ENCODE results near the gene ZNF532.

Gene ZNF532

DNA sequence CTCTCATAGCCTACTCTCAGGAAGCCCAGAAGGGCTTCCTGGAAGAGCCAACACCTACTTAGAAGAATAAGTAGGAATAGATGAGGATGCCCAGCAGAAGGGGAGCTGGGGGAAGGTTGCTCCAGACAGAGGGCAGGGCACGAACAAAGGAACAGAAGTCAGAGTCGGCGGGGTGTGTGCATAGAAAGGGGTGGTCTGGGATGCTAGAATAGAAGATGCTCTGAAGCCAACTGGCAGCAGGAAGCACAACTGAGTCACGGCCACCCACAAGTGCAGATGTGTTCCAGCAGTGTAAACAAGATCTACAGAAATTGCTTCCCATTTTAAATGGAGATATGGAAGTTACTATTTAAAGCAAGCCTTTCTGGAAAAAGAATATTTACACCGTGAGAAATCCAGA is 131.0 kb downstream of the ZNF532 start:
- H3K4me1 Mint-ChIP-seq: peaks cover 24% of the 10 kb centered on the region

DNA sequence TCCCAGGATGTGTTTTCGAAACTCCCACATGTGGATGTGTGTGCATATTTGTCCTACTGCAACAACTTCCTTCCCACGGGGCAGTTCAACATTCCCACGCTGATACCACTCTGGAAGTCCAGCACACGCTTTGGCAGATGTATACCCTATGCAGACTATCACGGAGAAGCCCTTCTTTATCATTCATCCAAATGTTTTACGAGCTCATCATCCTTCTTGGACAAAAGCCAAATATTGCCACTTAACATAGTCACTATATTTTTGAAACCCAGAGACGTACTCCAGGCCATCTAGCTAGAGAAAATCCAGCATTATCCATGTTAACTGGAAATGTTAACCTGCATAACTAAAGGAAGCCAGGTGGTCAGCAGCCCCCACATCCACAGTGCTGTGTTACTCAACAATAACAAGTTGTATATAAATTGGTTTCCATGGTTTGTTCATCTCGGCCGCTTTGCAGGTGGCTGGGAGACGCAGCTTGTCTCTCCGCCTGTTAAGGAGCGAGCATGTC is 131.5 kb downstream of the ZNF532 start:
- Mint-ChIP-seq H3K27me3 (peaks cover 16% of the 10 kb centered on the region), H3K4me3 (no peak overlapping the region), H3K4me1 (peaks cover 20% of the 10 kb centered on the region), H3K36me3 (ENCODE audit: low read depth) (no peaks in the 10 kb centered on the region), H3K27ac (no peak overlapping the region), H3K9me3 (no peaks in the 10 kb centered on the region)
- DNase-seq (no peak), ATAC-seq (no peak)

More for the DNA sequence above, 131.0 kb downstream of the ZNF532 start:
- Mint-ChIP-seq H3K4me3 (no peak overlapping the region), H3K9me3 (no peaks in the 10 kb centered on the region), H3K27ac (no peak overlapping the region), H3K36me3 (ENCODE audit: low read depth) (no peaks in the 10 kb centered on the region), H3K27me3 (peaks cover 16% of the 10 kb centered on the region)
- no peak for DNase-seq
- no peak for ATAC-seq

DNA sequence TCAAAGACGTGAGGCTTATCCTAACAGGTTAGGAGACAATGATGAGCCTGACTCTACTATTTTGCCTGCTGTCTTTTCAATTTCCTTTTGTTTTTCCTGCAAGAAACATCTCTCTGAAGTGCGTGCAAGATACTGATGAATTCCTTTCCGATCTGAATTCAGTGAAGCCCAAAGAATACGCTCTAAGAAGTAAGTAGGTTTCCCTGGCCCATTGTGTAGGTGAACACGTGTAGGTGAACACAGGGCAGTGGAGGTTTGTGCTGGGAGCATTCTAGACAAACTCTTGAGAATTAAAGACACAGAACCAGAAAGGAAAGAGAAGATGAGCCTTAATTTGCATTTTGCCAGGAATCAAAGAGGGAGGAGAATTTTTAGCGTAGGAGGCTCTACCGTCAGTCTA is 132.0 kb downstream of the ZNF532 start:
- ATAC-seq: no peak

DNA sequence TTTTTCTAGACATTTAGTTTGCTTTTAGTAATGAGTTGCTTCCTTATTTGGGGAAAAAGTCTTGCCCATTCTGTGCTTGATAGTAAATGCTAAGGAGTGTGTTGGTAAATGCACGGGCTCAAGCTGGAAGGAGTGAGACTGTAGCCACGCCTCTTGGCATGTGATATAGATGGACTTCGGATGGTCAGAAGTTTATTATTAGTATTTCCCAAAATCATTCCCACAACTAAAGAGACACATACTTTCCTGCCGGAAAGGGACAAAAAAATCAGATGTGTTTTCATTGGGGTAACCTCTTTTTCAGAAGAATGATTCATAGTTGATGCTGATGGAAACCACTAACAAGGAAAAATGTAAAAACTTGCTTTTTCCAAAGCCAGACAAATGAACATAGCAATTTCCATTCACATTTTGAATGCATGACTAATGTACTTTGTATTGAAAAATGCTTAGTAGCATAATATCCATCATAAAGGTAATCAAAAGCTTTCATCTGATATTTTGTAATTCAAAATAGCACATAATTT is 133.2 kb downstream of the ZNF532 start:
- peaks cover 3% of the 10 kb centered on the region for H3K4me1 Mint-ChIP-seq
- ATAC-seq (no peak), DNase-seq (no peak)
- H3K4me3 Mint-ChIP-seq: no peak overlapping the region
- H3K36me3 Mint-ChIP-seq (ENCODE audit: low read depth): no peaks in the 10 kb centered on the region
- H3K9me3 Mint-ChIP-seq: no peaks in the 10 kb centered on the region
- peaks cover 6% of the 10 kb centered on the region for H3K27me3 Mint-ChIP-seq
- H3K27ac Mint-ChIP-seq: no peak overlapping the region

More for the DNA sequence above, 132.0 kb downstream of the ZNF532 start:
- no peak overlapping the region for H3K27ac Mint-ChIP-seq
- H3K4me1 Mint-ChIP-seq: peaks cover 15% of the 10 kb centered on the region
- DNase-seq: no peak
- no peaks in the 10 kb centered on the region for H3K36me3 Mint-ChIP-seq (ENCODE audit: low read depth)
- peaks cover 13% of the 10 kb centered on the region for H3K27me3 Mint-ChIP-seq
- no peaks in the 10 kb centered on the region for H3K9me3 Mint-ChIP-seq
- no peak overlapping the region for H3K4me3 Mint-ChIP-seq

DNA sequence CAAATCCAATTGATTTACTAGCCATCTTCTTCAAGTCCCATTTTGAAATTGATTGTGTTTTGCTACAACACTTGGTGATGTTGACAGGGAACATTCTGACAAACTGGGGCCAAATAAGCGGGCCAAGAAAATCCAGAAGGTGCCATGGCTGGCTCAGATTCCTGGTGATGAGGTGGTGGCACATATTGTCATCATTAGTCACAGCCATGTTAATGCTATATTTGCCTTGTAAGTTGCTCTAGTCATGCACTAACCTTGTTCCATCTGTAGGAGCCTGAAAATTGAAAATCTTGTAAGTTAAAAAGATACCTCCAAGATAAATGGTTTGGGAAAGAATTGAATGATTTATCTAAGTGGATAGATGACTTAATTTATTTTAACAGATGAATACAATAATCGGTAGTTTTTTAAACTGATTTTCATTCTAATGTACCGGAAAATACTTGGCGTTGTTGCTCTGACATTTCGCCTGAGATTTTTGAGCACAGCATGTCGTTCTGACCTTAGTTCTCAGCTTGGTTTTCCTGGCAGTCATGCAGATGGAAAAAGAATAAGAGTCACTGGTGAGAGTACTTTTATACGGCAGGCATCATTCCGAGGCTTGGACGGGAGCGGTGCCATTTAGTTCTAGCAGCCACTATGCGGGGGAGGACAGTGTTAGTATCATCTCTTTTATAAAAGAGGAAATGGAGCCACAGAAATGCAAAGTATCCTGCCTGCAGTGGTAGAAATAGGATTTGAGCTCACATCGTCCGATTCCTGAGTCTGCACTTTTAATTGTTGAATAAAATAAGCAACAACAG is 133.9 kb downstream of the ZNF532 start:
- Mint-ChIP-seq H3K27me3 (peaks cover 6% of the 10 kb centered on the region), H3K27ac (no peak overlapping the region), H3K36me3 (ENCODE audit: low read depth) (no peaks in the 10 kb centered on the region), H3K4me3 (no peak overlapping the region), H3K4me1 (peaks cover 3% of the 10 kb centered on the region), H3K9me3 (no peaks in the 10 kb centered on the region)
- DNase-seq: no peak
- no peak for ATAC-seq

DNA sequence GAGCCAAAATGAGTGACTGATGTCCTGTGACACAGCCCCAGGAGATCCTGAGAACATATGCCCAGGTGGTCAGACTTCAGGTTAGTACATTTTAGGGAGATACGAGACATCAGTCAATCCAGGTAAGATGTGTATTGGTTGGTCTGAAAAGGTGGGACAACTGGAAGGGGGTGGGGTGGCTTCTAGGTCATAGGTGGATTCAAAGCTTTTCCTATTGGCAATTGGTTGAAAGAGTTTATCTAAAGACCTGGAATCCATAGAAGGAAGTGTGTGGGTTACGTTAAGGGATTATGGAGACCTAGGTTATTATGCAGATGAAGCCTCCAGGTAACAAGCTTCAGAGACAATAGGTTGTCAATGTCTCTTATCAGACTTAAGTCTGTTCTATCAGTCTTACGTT is 136.5 kb downstream of the ZNF532 start:
- ATAC-seq (no peak), DNase-seq (no peak)
- peaks cover 3% of the 10 kb centered on the region for H3K27me3 Mint-ChIP-seq
- H3K9me3 Mint-ChIP-seq: no peaks in the 10 kb centered on the region
- H3K4me1 Mint-ChIP-seq: peaks cover 3% of the 10 kb centered on the region
- H3K27ac Mint-ChIP-seq: no peak overlapping the region
- no peak overlapping the region for H3K4me3 Mint-ChIP-seq
- H3K36me3 Mint-ChIP-seq (ENCODE audit: low read depth): no peaks in the 10 kb centered on the region

DNA sequence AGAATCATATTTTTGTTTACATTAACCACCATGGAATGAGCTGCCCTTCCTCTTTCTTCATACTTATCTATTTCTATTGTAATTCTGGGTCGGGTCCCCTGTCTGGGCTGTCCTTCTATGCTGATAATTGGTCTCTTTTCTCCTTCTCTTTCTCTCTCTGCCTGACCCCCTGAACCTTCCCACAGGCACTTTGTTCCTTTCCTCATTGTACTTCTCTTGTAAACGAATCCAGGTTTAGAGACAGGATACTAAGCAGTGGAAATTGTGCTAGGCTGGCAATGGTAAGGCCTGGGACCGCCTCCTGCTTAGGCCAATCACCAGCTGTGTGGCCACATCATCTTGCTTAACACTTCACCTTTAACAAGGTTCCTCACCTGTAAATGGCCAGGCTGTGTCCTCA is 137.0 kb downstream of the ZNF532 start:
- H3K27ac Mint-ChIP-seq: no peak overlapping the region
- peaks cover 2% of the 10 kb centered on the region for H3K27me3 Mint-ChIP-seq
- H3K4me3 Mint-ChIP-seq: no peak overlapping the region

DNA sequence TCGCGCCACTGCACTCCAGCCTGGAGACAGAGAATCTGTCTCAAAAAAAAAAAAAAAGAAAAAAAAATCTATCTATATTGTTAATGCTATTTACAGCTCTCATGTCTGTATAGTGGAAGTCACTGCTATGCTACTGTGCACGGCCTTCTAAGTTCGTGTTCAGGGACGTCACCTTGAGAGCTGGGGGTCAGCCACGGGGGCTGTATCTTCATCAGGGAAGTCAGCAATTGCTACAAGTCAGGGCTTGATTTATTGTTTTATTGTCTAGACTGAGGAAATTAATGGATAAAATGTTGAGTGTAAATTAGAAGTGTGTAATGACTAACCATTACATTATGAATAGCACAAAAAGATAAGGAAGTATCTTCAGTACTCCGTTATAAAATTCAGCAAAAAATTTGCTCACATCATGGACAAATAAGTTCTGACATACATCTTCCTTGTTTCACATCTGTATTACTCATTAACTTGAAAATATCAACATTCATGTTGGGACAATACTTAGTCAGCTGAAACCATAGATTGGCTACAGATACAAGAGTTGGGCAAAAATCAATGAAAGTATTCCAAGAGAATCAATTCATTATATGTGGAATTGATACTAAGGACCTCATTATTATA is 138.4 kb downstream of the ZNF532 start:
- Mint-ChIP-seq H3K4me1 (peaks cover 3% of the 10 kb centered on the region), H3K27ac (no peak overlapping the region), H3K9me3 (no peaks in the 10 kb centered on the region), H3K36me3 (ENCODE audit: low read depth) (no peaks in the 10 kb centered on the region), H3K4me3 (no peak overlapping the region), H3K27me3 (peaks cover 2% of the 10 kb centered on the region)
- DNase-seq (no peak), ATAC-seq (no peak)

More for the DNA sequence above, 137.0 kb downstream of the ZNF532 start:
- ATAC-seq (no peak), DNase-seq (no peak)
- Mint-ChIP-seq H3K36me3 (ENCODE audit: low read depth) (no peaks in the 10 kb centered on the region), H3K4me1 (peaks cover 3% of the 10 kb centered on the region), H3K9me3 (no peaks in the 10 kb centered on the region)

DNA sequence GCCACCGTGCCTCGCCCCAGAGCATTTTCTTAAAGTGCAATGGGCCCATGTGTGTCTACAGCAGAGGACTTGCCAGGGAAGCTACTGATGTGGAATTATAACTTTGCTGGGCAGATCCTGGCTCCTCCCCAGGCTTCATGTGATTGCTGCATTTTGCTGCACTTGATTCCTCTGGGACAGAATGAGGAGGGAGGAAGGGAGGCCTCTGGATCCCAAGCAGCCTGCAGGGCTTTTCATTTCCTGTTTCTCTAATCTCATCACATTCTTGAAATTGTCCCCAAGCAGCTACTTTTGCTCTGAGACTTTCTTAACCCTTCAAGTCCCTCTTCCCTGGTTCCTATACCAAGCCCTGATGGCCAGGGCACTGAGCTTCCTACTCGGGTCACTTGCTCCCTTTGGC is 140.6 kb downstream of the ZNF532 start:
- no peak overlapping the region for H3K4me3 Mint-ChIP-seq
- peaks cover 2% of the 10 kb centered on the region for H3K27me3 Mint-ChIP-seq
- H3K4me1 Mint-ChIP-seq: no peaks in the 10 kb centered on the region
- H3K36me3 Mint-ChIP-seq (ENCODE audit: low read depth): no peaks in the 10 kb centered on the region
- DNase-seq (no peak), ATAC-seq (no peak)
- H3K9me3 Mint-ChIP-seq: no peaks in the 10 kb centered on the region
- no peak overlapping the region for H3K27ac Mint-ChIP-seq

DNA sequence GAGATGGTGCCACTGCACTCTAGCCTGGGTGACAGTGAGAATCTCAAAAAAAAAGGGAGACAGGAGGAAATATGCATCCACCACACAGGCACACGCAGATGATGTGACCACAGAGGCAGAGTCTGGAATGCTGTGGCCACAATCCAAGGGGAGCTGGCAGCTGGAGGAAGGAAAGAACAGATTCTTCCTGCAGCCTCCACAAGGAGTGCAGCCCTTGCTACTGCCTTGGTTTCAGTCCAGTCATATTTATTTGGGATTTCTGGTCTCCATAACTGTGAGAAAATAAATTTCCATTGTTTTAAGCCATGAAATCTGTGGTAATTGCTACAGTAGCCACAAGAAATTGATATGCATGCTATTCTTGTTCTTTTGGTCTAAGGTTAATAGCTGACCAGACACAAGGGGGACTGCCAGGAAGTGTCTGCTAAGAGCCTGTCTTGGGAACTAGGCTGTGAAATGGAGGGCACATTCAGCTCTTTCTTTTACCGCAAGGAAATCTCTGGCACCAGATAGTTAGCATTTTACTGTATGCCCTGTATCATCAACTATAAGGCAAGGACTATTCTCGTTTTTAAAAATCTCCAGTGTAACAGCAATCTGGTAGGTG is 141.9 kb downstream of the ZNF532 start:
- H3K9me3 Mint-ChIP-seq: no peaks in the 10 kb centered on the region

DNA sequence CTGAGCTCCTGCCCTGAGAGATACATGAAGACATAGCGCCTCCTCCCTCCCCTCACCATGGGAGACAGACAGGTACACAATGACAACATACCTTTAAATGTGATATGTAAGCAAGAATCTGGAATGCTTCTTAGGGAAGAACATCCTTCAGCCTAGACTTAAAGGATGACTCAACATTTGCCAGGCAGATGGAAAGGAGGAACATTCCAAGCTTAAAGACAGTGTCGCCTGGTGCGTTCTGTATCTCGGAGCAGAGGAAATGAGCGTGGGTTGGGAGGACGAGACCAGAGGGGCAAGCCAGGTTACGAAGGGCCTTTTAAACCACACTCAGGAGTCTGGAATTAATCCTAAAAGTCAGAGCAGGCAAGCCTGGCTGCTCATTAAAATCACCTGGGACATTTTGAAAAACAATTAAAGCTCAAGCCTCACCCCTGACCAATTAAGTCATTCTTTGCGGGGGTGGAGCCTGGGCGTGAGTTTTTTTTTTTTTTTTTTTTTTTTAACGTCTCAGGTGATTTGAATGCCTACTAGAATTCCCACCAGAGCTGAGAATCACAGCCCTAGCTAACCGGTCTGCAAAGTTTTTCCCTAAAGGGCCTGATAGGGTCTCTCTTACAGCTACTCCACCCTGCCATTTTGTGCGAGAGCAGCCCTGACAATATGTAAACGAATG is 143.8 kb downstream of the ZNF532 start:
- no peak overlapping the region for H3K4me3 Mint-ChIP-seq

More for the DNA sequence above, 141.9 kb downstream of the ZNF532 start:
- Mint-ChIP-seq H3K27me3 (peaks cover 2% of the 10 kb centered on the region), H3K4me3 (no peak overlapping the region), H3K4me1 (no peaks in the 10 kb centered on the region), H3K27ac (no peak overlapping the region), H3K36me3 (ENCODE audit: low read depth) (no peaks in the 10 kb centered on the region)
- DNase-seq: no peak
- no peak for ATAC-seq

DNA sequence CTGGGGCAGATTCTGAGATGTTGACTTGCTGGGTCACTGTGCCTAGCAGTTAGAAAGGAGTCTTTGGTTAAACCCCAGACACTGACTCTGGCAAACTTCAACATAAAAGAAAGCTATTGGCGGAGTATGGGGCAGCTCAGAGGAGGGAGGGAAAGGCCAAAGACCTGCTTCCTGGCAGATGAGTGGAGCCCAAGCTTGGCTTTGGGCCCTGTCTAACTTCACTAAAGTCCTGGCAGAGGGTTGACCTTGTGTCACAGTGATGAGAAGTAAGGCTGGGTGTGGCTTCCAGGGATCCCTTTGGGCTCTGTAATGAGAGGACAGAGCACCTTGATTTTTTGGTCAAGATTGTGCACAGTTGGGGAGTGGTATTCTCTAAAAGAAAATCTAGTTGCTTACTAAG is 145.2 kb downstream of the ZNF532 start:
- Mint-ChIP-seq H3K4me1 (no peaks in the 10 kb centered on the region), H3K27ac (no peak overlapping the region), H3K27me3 (peaks cover 11% of the 10 kb centered on the region), H3K9me3 (no peaks in the 10 kb centered on the region), H3K36me3 (ENCODE audit: low read depth) (no peaks in the 10 kb centered on the region), H3K4me3 (no peak overlapping the region)
- ATAC-seq (no peak), DNase-seq (no peak)

More for the DNA sequence above, 143.8 kb downstream of the ZNF532 start:
- no peak overlapping the region for H3K27ac Mint-ChIP-seq
- H3K27me3 Mint-ChIP-seq: peaks cover 7% of the 10 kb centered on the region
- DNase-seq (no peak), ATAC-seq (no peak)
- no peaks in the 10 kb centered on the region for H3K36me3 Mint-ChIP-seq (ENCODE audit: low read depth)
- H3K4me1 Mint-ChIP-seq: no peaks in the 10 kb centered on the region
- H3K9me3 Mint-ChIP-seq: no peaks in the 10 kb centered on the region

DNA sequence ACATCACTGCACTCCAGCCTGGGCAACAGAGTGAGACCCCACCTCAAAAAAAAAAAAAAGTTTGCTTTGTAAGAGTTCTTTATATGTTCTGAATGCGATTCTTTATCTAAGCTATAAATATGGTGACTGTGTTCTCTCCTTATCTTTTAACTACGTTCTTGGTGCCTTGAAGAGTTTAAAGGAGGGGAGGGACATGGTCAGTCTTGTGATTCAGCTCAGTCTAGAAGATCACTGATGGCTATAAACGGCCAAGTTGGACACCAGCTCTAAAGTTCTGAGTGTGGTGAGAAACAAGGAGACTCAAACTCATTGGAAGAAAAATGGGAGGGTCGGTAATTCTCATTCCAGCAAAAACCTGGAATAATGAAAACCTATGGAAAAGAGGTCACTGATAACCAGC is 146.6 kb downstream of the ZNF532 start:
- H3K4me3 Mint-ChIP-seq: no peak overlapping the region
- no peak overlapping the region for H3K27ac Mint-ChIP-seq

DNA sequence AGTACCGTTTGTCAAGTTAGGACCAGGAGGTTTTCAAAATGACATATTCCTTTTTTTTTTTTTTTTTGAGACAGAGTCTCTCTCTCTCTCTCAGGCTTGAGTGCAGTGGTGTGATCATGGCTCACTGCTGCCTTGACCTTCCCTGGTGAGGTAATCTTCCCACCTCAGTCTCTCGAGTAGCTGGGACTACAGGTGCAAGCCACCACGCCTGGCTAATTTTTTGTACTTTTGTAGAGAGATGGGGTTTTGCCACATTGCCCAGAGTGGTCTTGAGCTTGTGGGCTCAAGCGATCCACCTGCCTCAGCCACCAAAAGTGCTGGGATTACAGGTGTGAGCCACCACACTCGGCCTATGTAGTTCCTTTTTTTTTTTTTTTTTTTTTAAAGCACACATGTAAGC is 147.1 kb downstream of the ZNF532 start:
- no peaks in the 10 kb centered on the region for H3K36me3 Mint-ChIP-seq (ENCODE audit: low read depth)
- no peak overlapping the region for H3K4me3 Mint-ChIP-seq
- ATAC-seq (no peak), DNase-seq (no peak)
- H3K27me3 Mint-ChIP-seq: peaks cover 17% of the 10 kb centered on the region
- no peaks in the 10 kb centered on the region for H3K4me1 Mint-ChIP-seq
- H3K27ac Mint-ChIP-seq: no peak overlapping the region
- H3K9me3 Mint-ChIP-seq: no peaks in the 10 kb centered on the region

More for the DNA sequence above, 146.6 kb downstream of the ZNF532 start:
- Mint-ChIP-seq H3K9me3 (no peaks in the 10 kb centered on the region), H3K27me3 (peaks cover 15% of the 10 kb centered on the region), H3K4me1 (no peaks in the 10 kb centered on the region), H3K36me3 (ENCODE audit: low read depth) (no peaks in the 10 kb centered on the region)
- DNase-seq (no peak), ATAC-seq (no peak)

All from activated naive CD8-positive, alpha-beta T cell treated with anti-CD3 and anti-CD28 coated beads, Interleukin-2, amount 50 U/mL, for 24 hours (primary cell).